ENCODE measurements around the gene SRSF3. TPM values are rescaled to one million over a fixed set of nuclear protein-coding genes. Genes with fewer than 3 reads are reported as not detected.

Gene SRSF3
- total and polyA plus RNA-seq, 9 of the 15 experiments (the other 6 are each of a cell fraction or from before 2014, with no cell fraction given): 337 to 1,200 (median 518) TPM

DNA sequence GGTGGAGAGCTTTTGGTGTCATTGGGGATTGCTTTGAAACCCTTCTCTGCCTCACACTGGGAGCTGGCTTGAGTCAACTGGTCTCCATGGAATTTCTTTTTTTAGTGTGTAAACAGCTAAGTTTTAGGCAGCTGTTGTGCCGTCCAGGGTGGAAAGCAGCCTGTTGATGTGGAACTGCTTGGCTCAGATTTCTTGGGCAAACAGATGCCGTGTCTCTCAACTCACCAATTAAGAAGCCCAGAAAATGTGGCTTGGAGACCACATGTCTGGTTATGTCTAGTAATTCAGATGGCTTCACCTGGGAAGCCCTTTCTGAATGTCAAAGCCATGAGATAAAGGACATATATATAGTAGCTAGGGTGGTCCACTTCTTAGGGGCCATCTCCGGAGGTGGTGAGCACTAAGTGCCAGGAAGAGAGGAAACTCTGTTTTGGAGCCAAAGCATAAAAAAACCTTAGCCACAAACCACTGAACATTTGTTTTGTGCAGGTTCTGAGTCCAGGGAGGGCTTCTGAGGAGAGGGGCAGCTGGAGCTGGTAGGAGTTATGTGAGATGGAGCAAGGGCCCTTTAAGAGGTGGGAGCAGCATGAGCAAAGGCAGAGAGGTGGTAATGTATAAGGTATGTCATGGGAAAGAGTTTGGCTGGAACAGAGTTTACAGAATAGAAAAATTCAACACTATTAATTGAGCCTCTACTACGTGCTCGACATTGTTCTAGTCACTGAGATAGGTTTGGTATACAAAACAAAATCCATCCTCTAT, 31.2 kb downstream of the SRSF3 start:
- H2AFZ ChIP-seq (ENCODE audit: low read depth, low read length): no peak overlapping the region
- in situ Hi-C loops (cut with MboI): loop anchor here (10.0 kb wide), 1 partner anchor 129 kb away; no protein-coding TSS in a partner anchor
- H3K27me3 ChIP-seq (ENCODE audit: control insufficient read depth in 2 of 2, insufficient read depth in 2 of 2, low read length in 2 of 2): peaks cover 3 to 31% of the 10 kb centered on the region in 2 experiments
- no peaks in the 10 kb centered on the region for H3K36me3 ChIP-seq (ENCODE audit: control insufficient read depth, insufficient read depth, low read length)
- H3K4me2 ChIP-seq (ENCODE audit: insufficient read depth, low read length): no peak overlapping the region
- ATAC-seq (no peak), DNase-seq (ENCODE audit: extremely low read depth in 1 of 4, low spot score in 3 of 4) (no peak), FAIRE-seq (no peak)
- WGBS (ENCODE audit: insufficient coverage, low coverage, missing lambda C conversion rate): 17% methylated on average over 5 of the region's 5 CpGs
- intact Hi-C loops (cut with micrococcal nuclease): no loop called here
- no TSS peak for BruUV-seq (replicated peaks)
- POLR2A ChIA-PET: interaction anchor here (0.6 to 1.1 kb wide), 3 partner anchors 21 to 134 kb away, joined by 3 read pairs; no protein-coding TSS in a partner anchor
- no peaks in the 10 kb centered on the region; the same call in 1 of the 2 replicates for H4K20me1 ChIP-seq (replicated peaks; ENCODE audit: control insufficient read depth, insufficient read depth, low read length)
- CTCF ChIA-PET (ENCODE audit: low intra/inter-chr PET ratio): interaction anchor here (0.6 kb wide), 1 partner anchor 48 kb away, joined by 3 read pairs; no protein-coding TSS in a partner anchor
- no peak overlapping the region; a peak in 1 of 4 replicates for H3K9ac ChIP-seq (ENCODE audit: insufficient read depth in 1 of 2, low read depth in 2 of 2, low read length in 2 of 2)
- H3K4me1 ChIP-seq (replicated peaks in 1 of 2; ENCODE audit: control insufficient read depth in 2 of 2, insufficient read depth in 2 of 2, low read length in 2 of 2): no peaks in the 10 kb centered on the region
- no peaks in the 10 kb centered on the region for H3K79me2 ChIP-seq (ENCODE audit: control insufficient read depth, insufficient read depth, low read length)
- TF ChIP-seq RBM25 (IDR thresholded peaks at IDR 0.05; ENCODE audit: low read depth, low read length, severe bottlenecking): peak; percentile 63
- TF ChIP-seq, protein P1, sequence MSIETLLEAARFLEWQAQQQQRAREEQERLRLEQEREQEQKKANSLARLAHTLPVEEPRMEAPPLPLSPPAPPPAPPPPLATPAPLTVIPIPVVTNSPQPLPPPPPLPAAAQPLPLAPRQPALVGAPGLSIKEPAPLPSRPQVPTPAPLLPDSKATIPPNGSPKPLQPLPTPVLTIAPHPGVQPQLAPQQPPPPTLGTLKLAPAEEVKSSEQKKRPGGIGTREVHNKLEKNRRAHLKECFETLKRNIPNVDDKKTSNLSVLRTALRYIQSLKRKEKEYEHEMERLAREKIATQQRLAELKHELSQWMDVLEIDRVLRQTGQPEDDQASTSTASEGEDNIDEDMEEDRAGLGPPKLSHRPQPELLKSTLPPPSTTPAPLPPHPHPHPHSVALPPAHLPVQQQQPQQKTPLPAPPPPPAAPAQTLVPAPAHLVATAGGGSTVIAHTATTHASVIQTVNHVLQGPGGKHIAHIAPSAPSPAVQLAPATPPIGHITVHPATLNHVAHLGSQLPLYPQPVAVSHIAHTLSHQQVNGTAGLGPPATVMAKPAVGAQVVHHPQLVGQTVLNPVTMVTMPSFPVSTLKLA (conservative IDR thresholded peaks at IDR 0.05): no peak
- no peaks in the 10 kb centered on the region for H3K9me1 ChIP-seq (ENCODE audit: control insufficient read depth, insufficient read depth, low read length)
- H3K27ac ChIP-seq (ENCODE audit: extremely low read depth, low read depth, low read length): no peak overlapping the region
- no peaks in the 10 kb centered on the region for H3K9me3 ChIP-seq (replicated peaks; ENCODE audit: control insufficient read depth, insufficient read depth, low read depth, low read length)
- no peak overlapping the region for H3K4me3 ChIP-seq
